ENCODE data around the gene SUPV3L1. TPM values are rescaled to one million over a fixed set of nuclear protein-coding genes. Genes with fewer than 3 reads are reported as not detected.

The SUPV3L1 gene
- total RNA-seq, 4 donors from 2014 or later, result 29.7 to 38.8 (median 32.2) TPM

DNA sequence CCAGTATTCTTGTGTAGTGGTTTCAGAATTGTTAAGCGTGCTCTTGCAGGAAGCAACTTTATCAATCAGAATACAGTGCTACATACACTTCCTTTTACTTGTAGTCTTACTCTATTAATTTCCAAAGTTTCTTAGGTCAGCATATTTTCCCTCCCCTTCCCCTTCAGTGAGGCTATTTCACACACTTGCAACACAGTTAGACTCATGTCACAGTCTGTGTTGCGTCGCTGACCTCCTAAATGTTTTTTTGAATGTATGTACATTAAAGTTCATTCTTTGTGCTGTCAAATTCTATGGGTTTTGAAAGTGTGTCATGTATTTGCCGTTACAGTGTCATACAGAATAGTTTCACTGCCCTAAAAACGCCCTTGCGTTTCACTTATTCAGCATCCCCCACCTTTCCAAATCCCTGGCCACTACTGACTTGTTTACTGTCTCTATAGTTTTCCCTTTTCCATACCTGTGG, 34.7 kb downstream of the SUPV3L1 start:
- H3K27ac ChIP-seq, result no peak overlapping the region
- peaks cover 0 to 5% of the 10 kb centered on the region in 2 donors for H3K4me1 ChIP-seq
- H3K4me3 ChIP-seq, result no peak overlapping the region
- intact Hi-C loops (cut with DNase I; ENCODE audit: low total_unique reads), result no loop called here
- no peaks in the 10 kb centered on the region for H3K27me3 ChIP-seq
- ATAC-seq (no peak), DNase-seq (no peak)
- no peaks in the 10 kb centered on the region for H3K9me3 ChIP-seq
- H3K36me3 ChIP-seq, result no peaks in the 10 kb centered on the region
- no peak for TF ChIP-seq POLR2A (IDR thresholded peaks at IDR 0.05)
- TF ChIP-seq, protein P1, sequence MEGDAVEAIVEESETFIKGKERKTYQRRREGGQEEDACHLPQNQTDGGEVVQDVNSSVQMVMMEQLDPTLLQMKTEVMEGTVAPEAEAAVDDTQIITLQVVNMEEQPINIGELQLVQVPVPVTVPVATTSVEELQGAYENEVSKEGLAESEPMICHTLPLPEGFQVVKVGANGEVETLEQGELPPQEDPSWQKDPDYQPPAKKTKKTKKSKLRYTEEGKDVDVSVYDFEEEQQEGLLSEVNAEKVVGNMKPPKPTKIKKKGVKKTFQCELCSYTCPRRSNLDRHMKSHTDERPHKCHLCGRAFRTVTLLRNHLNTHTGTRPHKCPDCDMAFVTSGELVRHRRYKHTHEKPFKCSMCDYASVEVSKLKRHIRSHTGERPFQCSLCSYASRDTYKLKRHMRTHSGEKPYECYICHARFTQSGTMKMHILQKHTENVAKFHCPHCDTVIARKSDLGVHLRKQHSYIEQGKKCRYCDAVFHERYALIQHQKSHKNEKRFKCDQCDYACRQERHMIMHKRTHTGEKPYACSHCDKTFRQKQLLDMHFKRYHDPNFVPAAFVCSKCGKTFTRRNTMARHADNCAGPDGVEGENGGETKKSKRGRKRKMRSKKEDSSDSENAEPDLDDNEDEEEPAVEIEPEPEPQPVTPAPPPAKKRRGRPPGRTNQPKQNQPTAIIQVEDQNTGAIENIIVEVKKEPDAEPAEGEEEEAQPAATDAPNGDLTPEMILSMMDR (IDR thresholded peaks at IDR 0.05 in 4 of 5, conservative IDR thresholded peaks at IDR 0.05 in 1 of 5), result no peak
- in situ Hi-C loops (cut with MboI; ENCODE audit: low sequenced_read_pairs in 4 of 4), result no loop called here

DNA sequence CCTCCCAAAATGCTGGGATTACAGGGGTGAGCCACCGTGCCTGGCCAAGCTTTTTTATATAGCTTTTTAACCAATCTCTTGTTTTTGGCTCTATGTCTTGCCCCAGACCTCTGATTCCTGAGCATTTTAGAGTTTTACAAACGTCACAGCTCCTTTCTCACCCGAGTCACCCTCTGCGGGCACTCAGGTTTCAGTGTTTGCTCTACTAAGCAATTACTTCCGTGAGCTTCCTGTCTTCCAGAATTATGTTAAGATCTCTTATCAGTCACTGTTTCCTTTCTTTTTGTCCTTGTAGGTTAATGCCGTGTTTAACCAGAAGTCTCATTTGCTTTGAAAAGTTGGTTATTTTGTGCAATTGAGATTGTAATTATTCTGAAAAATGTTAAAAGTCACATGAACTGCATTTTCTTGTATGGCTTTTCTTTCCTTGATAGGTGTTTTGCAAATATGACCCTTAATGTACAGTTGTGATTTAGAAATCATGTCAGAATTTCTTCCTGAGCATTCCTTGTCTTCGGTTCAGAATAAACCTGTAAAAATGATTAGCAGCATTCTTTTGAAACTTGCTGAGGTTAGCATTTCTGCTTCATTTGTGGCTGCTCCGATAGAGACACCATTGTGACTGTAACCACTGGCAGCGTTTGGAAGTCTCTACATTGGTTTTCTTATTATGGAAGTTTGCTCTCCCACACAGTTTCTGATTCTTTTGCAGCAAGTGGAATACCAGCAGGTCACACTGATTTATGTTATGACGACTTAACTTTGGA, 35.6 kb downstream of the SUPV3L1 start:
- no peaks in the 10 kb centered on the region for H3K27me3 ChIP-seq
- H3K4me3 ChIP-seq, result no peak overlapping the region
- no peaks in the 10 kb centered on the region for H3K9me3 ChIP-seq
- TF ChIP-seq POLR2A (IDR thresholded peaks at IDR 0.05), result no peak
- TF ChIP-seq, protein P1 (IDR thresholded peaks at IDR 0.05 in 4 of 5, conservative IDR thresholded peaks at IDR 0.05 in 1 of 5), result no peak
- no peak for ATAC-seq
- intact Hi-C loops (cut with DNase I; ENCODE audit: low total_unique reads) (no loop called here), in situ Hi-C loops (cut with MboI; ENCODE audit: low sequenced_read_pairs in 4 of 4) (no loop called here)
- peaks cover 0 to 5% of the 10 kb centered on the region in 2 donors for H3K4me1 ChIP-seq
- no peaks in the 10 kb centered on the region for H3K36me3 ChIP-seq
- H3K27ac ChIP-seq, result no peak overlapping the region
- DNase-seq, result no peak

DNA sequence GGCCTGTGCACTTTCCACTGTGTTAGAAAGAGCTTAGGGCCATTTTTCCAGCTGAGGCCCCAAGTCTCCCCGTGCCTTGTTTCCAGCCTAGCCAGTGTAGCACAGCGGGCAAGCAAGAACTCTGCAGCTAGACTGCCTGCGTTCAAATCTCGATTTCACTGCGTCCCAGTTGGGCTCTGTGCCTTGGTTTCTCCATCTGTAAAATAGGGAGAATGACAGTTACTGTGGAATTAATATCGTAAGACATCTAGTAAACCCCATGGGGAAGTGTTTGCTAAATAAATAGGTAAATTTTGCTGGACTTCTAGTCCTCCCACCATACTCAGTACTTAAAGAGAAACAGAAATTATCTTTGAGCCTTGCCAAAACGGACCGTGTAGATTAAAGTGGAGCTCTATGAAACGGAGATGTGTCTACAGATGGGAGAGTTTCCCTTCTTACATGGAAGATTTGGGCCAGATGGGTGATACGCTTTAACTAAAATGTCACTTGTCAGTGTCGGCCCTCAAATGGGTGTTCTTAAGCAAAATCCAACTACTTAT, 36.6 kb downstream of the SUPV3L1 start:
- H3K4me1 ChIP-seq, result peaks cover 0 to 5% of the 10 kb centered on the region in 2 donors
- ATAC-seq, result no peak
- intact Hi-C loops (cut with DNase I; ENCODE audit: low total_unique reads), result no loop called here
- no peak for TF ChIP-seq POLR2A (IDR thresholded peaks at IDR 0.05)
- H3K9me3 ChIP-seq, result no peaks in the 10 kb centered on the region
- no peaks in the 10 kb centered on the region for H3K36me3 ChIP-seq
- no peak for DNase-seq
- H3K4me3 ChIP-seq, result no peak overlapping the region
- no peak overlapping the region for H3K27ac ChIP-seq
- in situ Hi-C loops (cut with MboI; ENCODE audit: low sequenced_read_pairs in 4 of 4), result no loop called here
- H3K27me3 ChIP-seq, result no peaks in the 10 kb centered on the region

DNA sequence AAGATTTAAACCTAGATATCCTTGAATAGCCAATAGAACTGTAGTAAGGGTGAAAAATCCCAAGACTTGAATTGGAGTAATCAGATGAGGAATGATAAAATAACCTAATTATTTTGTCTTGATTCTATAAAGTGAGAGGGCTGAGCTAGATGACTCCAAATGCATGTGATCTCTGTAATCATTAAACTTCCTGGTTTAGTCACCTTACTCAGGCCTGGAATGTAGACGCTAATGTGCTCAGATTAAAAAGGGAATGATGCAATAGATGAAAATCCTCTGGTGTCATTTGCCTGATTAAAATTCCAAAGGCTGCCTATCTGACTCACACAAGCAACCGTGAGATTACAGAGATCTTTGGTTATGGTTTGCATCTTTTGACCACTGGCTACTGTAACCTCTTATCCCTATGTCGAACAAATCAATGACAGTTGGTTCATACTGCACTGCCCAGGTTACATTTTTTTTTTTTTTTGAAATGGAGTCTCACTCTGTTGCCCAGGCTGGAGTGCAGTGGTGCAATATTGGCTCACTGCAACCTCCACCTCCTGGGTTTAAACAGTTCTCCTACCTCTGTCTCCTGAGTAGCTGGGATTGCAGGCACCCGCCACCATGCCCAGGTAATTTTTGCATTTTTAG, 37.2 kb downstream of the SUPV3L1 start:
- in situ Hi-C loops (cut with MboI; ENCODE audit: low sequenced_read_pairs in 4 of 4), result no loop called here
- no peak for ATAC-seq
- Histone ChIP-seq H3K36me3 (no peaks in the 10 kb centered on the region), H3K9me3 (no peaks in the 10 kb centered on the region), H3K4me3 (no peak overlapping the region), H3K27ac (no peak overlapping the region), H3K4me1 (peaks cover 0 to 5% of the 10 kb centered on the region in 2 donors), H3K27me3 (no peaks in the 10 kb centered on the region)
- intact Hi-C loops (cut with DNase I; ENCODE audit: low total_unique reads), result no loop called here
- TF ChIP-seq, protein P1 (IDR thresholded peaks at IDR 0.05 in 4 of 5, conservative IDR thresholded peaks at IDR 0.05 in 1 of 5), result no peak
- no peak for TF ChIP-seq POLR2A (IDR thresholded peaks at IDR 0.05)
- no peak for DNase-seq

DNA sequence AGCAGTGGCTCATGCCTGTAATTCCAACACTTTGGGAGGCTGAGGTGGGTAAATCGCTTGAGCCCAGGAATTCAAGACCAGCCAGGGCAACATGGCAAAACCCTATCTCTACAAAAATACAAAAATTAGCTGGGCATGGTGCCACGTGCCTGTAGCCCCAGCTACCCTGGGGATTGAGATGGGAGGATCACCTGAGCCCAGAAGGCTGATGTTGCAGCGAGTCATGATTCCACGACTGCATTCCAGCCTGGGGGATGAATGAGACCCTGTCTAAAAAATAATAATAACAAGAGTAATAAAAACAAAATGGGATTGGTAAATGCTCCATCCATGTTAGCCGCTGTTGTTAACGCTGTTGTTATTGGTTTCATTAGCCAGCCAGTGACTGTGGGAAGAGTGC, 38.8 kb downstream of the SUPV3L1 start:
- intact Hi-C loops (cut with DNase I; ENCODE audit: low total_unique reads), result no loop called here

More for the DNA sequence above, 38.8 kb downstream of the SUPV3L1 start:
- in situ Hi-C loops (cut with MboI; ENCODE audit: low sequenced_read_pairs in 4 of 4), result no loop called here
- DNase-seq (no peak), ATAC-seq (no peak)
- Histone ChIP-seq H3K4me3 (no peak overlapping the region), H3K27ac (no peak overlapping the region), H3K4me1 (peaks cover 0 to under 1% of the 10 kb centered on the region in 2 donors), H3K9me3 (no peaks in the 10 kb centered on the region), H3K27me3 (no peaks in the 10 kb centered on the region), H3K36me3 (no peaks in the 10 kb centered on the region)
- TF ChIP-seq POLR2A (IDR thresholded peaks at IDR 0.05), result no peak
- TF ChIP-seq, protein P1 (IDR thresholded peaks at IDR 0.05 in 4 of 5, conservative IDR thresholded peaks at IDR 0.05 in 1 of 5), result no peak
